ENCODE results near the gene MLLT10.
A peak's percentile ranks its signal among the peaks of the same experiment; 100 is the strongest.
"Not testable (repeated sequence)": the region's sequence is repeated elsewhere in the genome, so short reads cannot be mapped to it uniquely, and the experiment has no call there.

The MLLT10 gene

GRCh38 chr10:21705142-21705827 lies 171.3 kb downstream of the MLLT10 start:
- DNase-seq, result no peak

GRCh38 chr10:21705828-21706176 lies 171.8 kb downstream of the MLLT10 start:
- DNase-seq, result no peak

GRCh38 chr10:21707498-21707897 lies 173.5 kb downstream of the MLLT10 start:
- DNase-seq, result no peak

GRCh38 chr10:21712975-21713374 lies 178.9 kb downstream of the MLLT10 start:
- no peak for DNase-seq

- no peak for DNase-seq
These were observed 181.6 kb downstream of the MLLT10 start for GRCh38 chr10:21715531-21716195.

- not testable (repeated sequence) for DNase-seq
These were observed 183.5 kb downstream of the MLLT10 start for GRCh38 chr10:21717437-21718054.

- DNase-seq, result no peak
These were observed 185.5 kb downstream of the MLLT10 start for GRCh38 chr10:21719502-21719901.

GRCh38 chr10:21720090-21720489 lies 186.1 kb downstream of the MLLT10 start:
- no peak for DNase-seq

GRCh38 chr10:21721000-21721665 lies 187.1 kb downstream of the MLLT10 start:
- DNase-seq, result no peak

- DNase-seq, result no peak
These were observed 188.2 kb downstream of the MLLT10 start for GRCh38 chr10:21722209-21722608.

GRCh38 chr10:21724020-21724589 lies 190.1 kb downstream of the MLLT10 start:
- DNase-seq, result no peak

- peak; percentile 95 for DNase-seq
These were observed 190.8 kb downstream of the MLLT10 start for GRCh38 chr10:21724687-21725367.

GRCh38 chr10:21726601-21727225 lies 192.7 kb downstream of the MLLT10 start:
- no peak for DNase-seq

GRCh38 chr10:21727452-21728168 lies 193.6 kb downstream of the MLLT10 start:
- no peak for DNase-seq

GRCh38 chr10:21728618-21729017 lies 194.6 kb downstream of the MLLT10 start:
- DNase-seq, result no peak

- peak; percentile 29 to 41 for DNase-seq
These were observed 198.2 kb downstream of the MLLT10 start for GRCh38 chr10:21732067-21732772.

- DNase-seq, result no peak
These were observed 199.7 kb downstream of the MLLT10 start for GRCh38 chr10:21733710-21734109.

GRCh38 chr10:21737106-21737505 lies 203.1 kb downstream of the MLLT10 start:
- no peak for DNase-seq

GRCh38 chr10:21740989-21741388 lies 207.0 kb downstream of the MLLT10 start:
- no peak for DNase-seq

- DNase-seq, result no peak
These were observed 208.8 kb downstream of the MLLT10 start for GRCh38 chr10:21742740-21743412.
